OCI-M2 (cell line): Measurements from ENCODE around the gene PRSS33.

Experiments used
- DNase-seq: peaks from one replicate; lab custom pipeline; 2025; ENCODE audit not compliant: unreplicated experiment; lab: John Stamatoyannopoulos, UW

Gene PRSS33

GRCh38 chr16:2744711-2745110 is 42.6 kb downstream of the PRSS33 start:
- DNase-seq = no peak

- DNase-seq = no peak
Measured at GRCh38 chr16:2743007-2743810, 44.2 kb downstream of the PRSS33 start.

- no peak for DNase-seq
Measured at GRCh38 chr16:2742323-2743006, 44.9 kb downstream of the PRSS33 start.

GRCh38 chr16:2741168-2741567 is 46.2 kb downstream of the PRSS33 start:
- no peak for DNase-seq

- DNase-seq = no peak
Measured at GRCh38 chr16:2740476-2740875, 46.9 kb downstream of the PRSS33 start.

GRCh38 chr16:2739625-2740430 is 47.5 kb downstream of the PRSS33 start:
- no peak for DNase-seq

GRCh38 chr16:2738615-2739014 is 48.7 kb downstream of the PRSS33 start:
- DNase-seq = no peak

- DNase-seq = no peak
Measured at GRCh38 chr16:2737895-2738418, 49.4 kb downstream of the PRSS33 start.

GRCh38 chr16:2737238-2737605 is 50.1 kb downstream of the PRSS33 start:
- DNase-seq = no peak

GRCh38 chr16:2736476-2737237 is 50.7 kb downstream of the PRSS33 start:
- DNase-seq = no peak

GRCh38 chr16:2734844-2735515 is 52.4 kb downstream of the PRSS33 start:
- no peak for DNase-seq
